DMS79 treated with DMSO at 0.1 percent for 48 hours (cell line): ENCODE results near the gene CFAP43.
"Not testable (repeated sequence)": the region's sequence is repeated elsewhere in the genome, so short reads cannot be mapped to it uniquely, and the experiment has no call there.

Experiments used
- DNase-seq: peaks from one replicate; lab custom pipeline; 2025; lab: John Stamatoyannopoulos, UW

Gene CFAP43

DNA sequence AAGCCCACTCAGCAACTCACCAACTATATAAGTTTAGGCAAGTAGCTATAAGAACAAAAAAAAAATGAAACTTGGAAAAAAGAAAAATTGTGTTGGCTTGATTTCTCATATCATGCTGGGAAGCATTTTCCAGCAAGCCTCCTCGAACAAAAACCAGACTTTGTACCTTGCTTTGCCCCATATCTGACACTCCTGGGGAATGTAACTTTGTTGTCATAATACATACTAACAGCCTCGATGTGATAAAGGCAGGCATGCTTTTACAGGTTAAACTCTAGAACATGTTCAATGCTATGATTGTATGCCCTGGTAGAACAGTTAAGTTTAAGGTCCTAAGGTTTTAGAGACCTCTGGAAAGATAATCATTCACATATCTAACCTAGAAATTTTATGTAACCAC, 11.6 kb downstream of the CFAP43 start:
- DNase-seq: no peak

DNA sequence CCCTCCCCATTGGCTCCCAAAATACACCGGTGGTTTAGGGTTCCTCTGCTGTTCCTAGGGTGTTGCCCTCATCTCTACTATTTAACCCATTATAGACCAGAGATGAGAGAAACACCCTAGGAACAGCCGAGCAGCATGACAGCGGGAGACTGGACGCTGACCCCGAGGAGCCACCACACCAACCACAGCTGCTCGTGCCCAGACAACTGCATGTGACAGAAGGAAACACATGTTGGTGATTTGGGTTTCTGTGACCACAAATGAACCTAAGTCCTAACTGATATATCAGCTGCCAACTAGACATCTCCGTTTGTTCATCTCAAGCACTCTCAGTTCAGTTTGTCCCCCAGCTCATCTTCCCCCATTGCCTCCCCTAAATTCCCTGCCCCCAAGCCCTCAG, 13.4 kb downstream of the CFAP43 start:
- no peak for DNase-seq

- DNase-seq: no peak
Measured at GRCh38 chr10:104216631-104217030, 15.5 kb downstream of the CFAP43 start.

DNA sequence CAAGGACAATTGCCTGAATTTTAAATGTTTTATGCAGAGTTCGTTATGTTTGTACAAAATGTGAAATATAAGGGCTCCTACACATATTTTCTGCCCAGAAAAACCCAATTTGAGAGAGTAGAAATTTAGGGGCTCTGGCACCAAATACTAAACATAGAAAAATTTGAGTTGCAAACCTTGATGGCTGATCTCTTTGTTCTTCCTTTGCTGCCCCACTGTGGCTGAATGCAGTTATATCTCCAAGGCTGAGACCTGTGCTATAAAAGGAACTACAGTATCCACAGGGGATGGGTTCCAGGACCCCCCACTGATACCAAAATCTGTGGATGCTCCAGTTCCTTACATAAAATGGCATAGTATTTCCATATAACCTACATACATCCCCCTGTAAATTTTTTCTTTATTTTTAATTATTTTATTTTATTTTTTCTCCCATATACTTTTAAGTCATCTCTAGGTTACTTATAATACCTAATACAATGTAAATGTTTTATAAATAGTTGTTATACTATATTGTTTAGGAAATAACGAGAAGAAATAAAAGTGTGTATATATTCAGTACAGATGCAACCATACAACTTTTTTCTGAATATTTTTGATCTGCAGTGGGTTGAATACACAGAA, 22.5 kb downstream of the CFAP43 start:
- peak; percentile 22 for DNase-seq

- DNase-seq: no peak
Measured at GRCh38 chr10:104208730-104209129, 23.4 kb downstream of the CFAP43 start.

DNA sequence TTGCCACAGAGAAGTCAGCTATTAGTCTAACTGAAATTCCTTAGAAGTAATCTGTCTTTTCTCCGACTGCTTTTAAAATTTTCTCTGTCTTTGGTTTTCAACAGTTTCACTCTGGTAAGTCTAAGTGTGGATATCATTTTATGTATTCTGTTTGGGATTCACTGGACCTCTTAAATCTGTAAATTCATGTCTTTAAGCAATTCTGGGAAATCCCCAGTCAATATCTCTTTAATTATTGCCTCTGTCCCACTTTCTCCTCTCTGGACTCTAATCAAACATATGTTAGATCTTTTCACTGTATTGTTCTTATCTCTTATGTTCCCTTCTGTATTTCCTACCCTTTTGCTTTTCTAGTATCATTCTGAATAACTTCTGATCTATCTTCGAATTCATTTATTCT, 29.9 kb downstream of the CFAP43 start:
- no peak for DNase-seq

GRCh38 chr10:104201636-104202035, 30.5 kb downstream of the CFAP43 start:
- no peak for DNase-seq

DNA sequence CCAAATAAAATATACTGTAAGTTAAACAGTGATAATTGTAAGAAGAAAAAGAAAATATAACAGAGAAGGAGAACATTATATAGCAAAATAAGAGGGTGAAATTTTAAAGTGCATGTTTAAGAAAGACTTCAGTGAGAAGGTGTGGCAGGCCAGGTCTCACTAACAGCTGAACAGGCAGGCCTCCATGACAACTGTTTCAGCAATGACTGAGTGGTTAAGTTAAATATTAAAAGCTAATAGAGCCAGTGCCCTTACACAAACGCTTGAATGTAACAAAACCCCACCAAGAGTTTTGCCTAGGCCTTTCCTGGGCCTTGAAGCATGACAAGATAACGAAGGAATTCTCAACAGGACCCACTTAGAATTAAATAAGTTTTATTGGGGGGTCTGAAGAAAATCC, 32.6 kb downstream of the CFAP43 start:
- no peak for DNase-seq

- no peak for DNase-seq
Measured at GRCh38 chr10:104197364-104197763, 34.8 kb downstream of the CFAP43 start.

DNA sequence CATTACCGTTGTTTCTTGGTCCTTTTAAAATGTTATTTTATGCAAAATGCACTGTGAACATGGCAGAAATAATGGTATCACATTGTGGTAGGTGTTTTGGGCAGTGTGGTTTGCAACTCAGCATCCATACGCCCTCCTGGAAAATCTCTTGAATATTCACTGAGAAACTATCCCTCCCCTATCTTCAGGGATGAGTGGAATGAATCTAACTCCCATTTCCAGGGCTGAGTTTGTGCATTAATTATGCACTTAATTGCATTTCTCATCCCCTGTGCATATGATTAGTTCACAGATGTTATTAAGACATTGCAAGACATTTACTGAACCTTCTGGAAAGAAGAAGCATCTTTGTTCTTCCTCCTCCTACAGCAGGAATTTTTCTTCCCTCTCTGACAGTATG, 36.5 kb downstream of the CFAP43 start:
- DNase-seq: no peak

GRCh38 chr10:104193787-104194186, 38.4 kb downstream of the CFAP43 start:
- DNase-seq: no peak

- DNase-seq: no peak
Measured at GRCh38 chr10:104190695-104191094, 41.5 kb downstream of the CFAP43 start.

DNA sequence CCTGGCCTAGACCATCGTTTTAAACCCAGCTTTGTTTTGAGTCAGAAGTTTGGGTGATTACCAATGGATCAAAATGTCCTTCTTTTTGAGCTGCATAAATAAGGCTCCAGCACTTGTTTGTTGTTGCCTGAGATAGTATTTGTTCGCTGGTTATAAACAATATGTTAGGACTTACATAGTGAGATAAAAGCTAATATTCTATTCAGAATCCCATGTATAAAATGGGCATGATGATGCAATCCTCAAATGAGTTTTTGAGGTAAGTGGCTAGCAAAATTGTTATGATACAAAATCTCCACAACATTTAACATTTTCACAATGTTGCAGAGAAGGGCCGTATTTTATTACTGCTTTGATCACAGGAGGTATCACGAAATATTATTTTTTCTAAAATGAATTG, 48.5 kb downstream of the CFAP43 start:
- no peak for DNase-seq

- DNase-seq: not testable (repeated sequence)
Measured at GRCh38 chr10:104174136-104174535, 58.0 kb downstream of the CFAP43 start.

- DNase-seq: no peak
Measured at GRCh38 chr10:104170610-104171254, 61.4 kb downstream of the CFAP43 start.

- DNase-seq: no peak
Measured at GRCh38 chr10:104155591-104155990, 76.6 kb downstream of the CFAP43 start.

- no peak for DNase-seq
Measured at GRCh38 chr10:104151737-104152136, 80.4 kb downstream of the CFAP43 start.

DNA sequence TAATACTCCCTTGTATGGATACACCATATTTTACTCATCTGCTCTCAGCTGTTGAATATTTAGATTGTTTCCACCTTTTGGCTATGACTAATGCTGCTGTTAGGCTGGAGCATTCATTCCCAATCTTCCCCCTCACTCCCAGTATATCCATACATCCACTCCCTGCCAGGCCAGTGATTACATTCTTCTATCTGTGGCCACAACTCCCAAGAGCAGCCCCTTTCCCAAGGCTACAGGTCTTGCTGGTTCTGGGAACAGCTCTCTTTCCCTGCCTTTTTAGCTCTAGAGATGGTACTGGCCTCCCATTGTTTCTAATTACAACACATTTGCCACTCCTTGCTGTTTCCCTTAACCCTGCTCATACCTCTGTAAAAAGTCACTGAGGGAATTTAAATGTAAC, 82.0 kb downstream of the CFAP43 start:
- no peak for DNase-seq

- DNase-seq: no peak
Measured at GRCh38 chr10:104146882-104147281, 85.3 kb downstream of the CFAP43 start.

- no peak for DNase-seq
Measured at GRCh38 chr10:104144931-104145330, 87.2 kb downstream of the CFAP43 start.

DNA sequence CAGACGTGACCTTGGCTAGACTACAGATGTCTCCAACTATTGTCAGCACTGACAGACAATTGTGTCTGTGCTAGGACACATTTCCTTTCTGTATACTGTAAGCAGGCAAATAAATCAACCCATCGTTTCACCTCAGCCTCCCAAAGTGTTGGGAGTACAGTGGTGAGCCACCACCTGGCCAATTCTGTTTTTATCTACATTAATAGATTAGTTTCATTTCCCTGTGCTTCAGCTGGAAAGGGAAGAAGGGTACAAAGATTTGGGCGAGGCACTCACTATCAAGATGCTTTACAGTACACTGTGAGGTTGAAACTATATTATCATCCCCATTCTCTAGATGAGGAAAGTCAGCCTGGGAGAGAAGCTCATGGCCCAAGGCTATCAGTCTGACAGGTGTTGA, 88.3 kb downstream of the CFAP43 start:
- DNase-seq: no peak

GRCh38 chr10:104142081-104142480, 90.1 kb downstream of the CFAP43 start:
- no peak for DNase-seq

- no peak for DNase-seq
Measured at GRCh38 chr10:104139221-104139620, 92.9 kb downstream of the CFAP43 start.

- no peak for DNase-seq
Measured at GRCh38 chr10:104138131-104138530, 94.0 kb downstream of the CFAP43 start.
